ENCODE results near the gene E2F2. TPM values are rescaled to one million over a fixed set of nuclear protein-coding genes. Genes with fewer than 3 reads are reported as not detected.
A peak's percentile ranks its signal among the peaks of the same experiment; 100 is the strongest.

E2F2 gene
- total and polyA plus RNA-seq, 2 of the 4 experiments (the other 2 are of a cell fraction), result 0.36 to 0.51 TPM

GRCh38 chr1:23578997-23579363, 47.9 kb upstream of the E2F2 start:
- H2BK5ac ChIP-seq (ENCODE audit: low read depth, low read length, poor library complexity, severe bottlenecking), result peak overlapping the region; percentile 98
- no TSS peak for BruUV-seq (replicated peaks)
- peak overlapping the region; percentile 60 to 84; a peak in 2 of 4 replicates for H4K8ac ChIP-seq (ENCODE audit: low read depth in 2 of 2, low read length in 2 of 2)
- peaks cover 15 to 46% of the 10 kb centered on the region in 2 experiments; a peak in 3 of 4 replicates for H3K79me1 ChIP-seq (ENCODE audit: low read depth in 1 of 2, low read length in 2 of 2)
- ATAC-seq (ENCODE audit: low read depth) (no peak), DNase-seq (no peak)
- no peaks in the 10 kb centered on the region for H3K36me3 ChIP-seq (ENCODE audit: control insufficient read depth, insufficient read depth, low read length)
- H4K5ac ChIP-seq (ENCODE audit: low read depth, low read length), result peak overlapping the region; percentile 60; the same call in 1 of the 2 replicates
- in situ Hi-C loops (cut with MboI; ENCODE audit: low sequenced_read_pairs), result no loop called here
- peak overlapping the region; percentile 68 for H2BK120ac ChIP-seq (ENCODE audit: low read depth, low read length)
- H3K18ac ChIP-seq (ENCODE audit: low read depth, low read length), result peak overlapping the region; percentile 66
- no peaks in the 10 kb centered on the region for H3K27me3 ChIP-seq (ENCODE audit: control insufficient read depth, insufficient read depth, low read length)
- H3K23ac ChIP-seq (ENCODE audit: low read depth, low read length), result 0 out of 2 replicates have a peak overlapping the region, but pooled peaks have one; percentile 49
- peaks cover 29% of the 10 kb centered on the region for H3K9me1 ChIP-seq (ENCODE audit: insufficient read depth, low read length)
- H3K4me1 ChIP-seq (ENCODE audit: control insufficient read depth, insufficient read depth, low read length), result peaks cover 28% of the 10 kb centered on the region
- no CpG with 5 or more reads among the region's 6 CpGs for WGBS, 2 experiments (ENCODE audit: extremely low coverage in 2 of 2, insufficient read length in 1 of 2)
- no peak overlapping the region for H3K4me2 ChIP-seq (ENCODE audit: low read depth, low read length)
- H3K4me3 ChIP-seq (ENCODE audit: insufficient read depth, low read depth, low read length), result no peak overlapping the region
- H3K9ac ChIP-seq (ENCODE audit: low read depth, low read length), result no peak overlapping the region
- dilution Hi-C loops (cut with HindIII; ENCODE audit: low sequenced_read_pairs, unreplicated experiment), result no loop called here
- no peaks in the 10 kb centered on the region; the same call in 1 of the 2 replicates for H3K9me3 ChIP-seq (ENCODE audit: control insufficient read depth, insufficient read depth, low read length)
- H2AK9ac ChIP-seq (replicated peaks; ENCODE audit: low read depth, low read length, poor library complexity), result no peak overlapping the region
- H3K4ac ChIP-seq (ENCODE audit: low read depth, low read length), result peak overlapping the region; percentile 81
- H3K56ac ChIP-seq (ENCODE audit: extremely low read depth, insufficient read depth, low read length), result no peak overlapping the region
- H4K20me1 ChIP-seq (ENCODE audit: insufficient read depth, low read length), result no peaks in the 10 kb centered on the region; the same call in 1 of the 2 replicates
- no peak overlapping the region for H2AFZ ChIP-seq (replicated peaks; ENCODE audit: low read length, poor library complexity)
- H3K27ac ChIP-seq (ENCODE audit: insufficient read depth, low read length), result peak overlapping the region; percentile 50; the same call in 1 of the 2 replicates
- peak overlapping the region; percentile 86; the same call in 1 of the 2 replicates for H2BK20ac ChIP-seq (ENCODE audit: low read depth, low read length)
- peak overlapping the region; percentile 82; the same call in 2 of the 3 replicates for H2BK15ac ChIP-seq (ENCODE audit: low read depth, low read length)
- intact Hi-C loops (cut with micrococcal nuclease), result loop anchor here (2.0 kb wide), 1 partner anchor 16 kb away; no protein-coding TSS in a partner anchor
- H2AK5ac ChIP-seq (ENCODE audit: low read depth, low read length), result peak overlapping the region; percentile 99
- H4K91ac ChIP-seq (ENCODE audit: insufficient read depth, low read depth, low read length), result peak overlapping the region; percentile 40; the same call in 1 of the 2 replicates
- ChIA-PET CTCF (interaction anchor here (0.6 kb wide), 1 partner anchor 33 kb away, joined by 4 read pairs; no protein-coding TSS in a partner anchor), POLR2A (ENCODE audit: unreplicated experiment) (no interaction called here)
- H3K14ac ChIP-seq (replicated peaks; ENCODE audit: low read depth, low read length), result peak overlapping the region; percentile 37; the same call in 1 of the 2 replicates
- no peak for TF ChIP-seq MXI1 (IDR thresholded peaks at IDR 0.05; ENCODE audit: borderline replicate concordance, low read depth, low read length)

Measured in IMR-90 (cell line).